GM23248 (cell line): Measurements from ENCODE around the gene ADARB1.

ENCODE experiments used
- EZH2 ChIP-seq: fragments of 200-600 bp; sonication (generic); IDR thresholded peaks from 2 replicates; pipeline ENCODE4 v1.6.1; 2018; ENCODE audit warnings: antibody characterized with exemption, mild to moderate bottlenecking; ENCODE audit not compliant: insufficient read depth, poor library complexity, severe bottlenecking
- EZH2phosphoT487 ChIP-seq: fragments of 200-600 bp; sonication (generic); IDR thresholded peaks from 2 replicates; pipeline ENCODE4 v1.6.1; 2018; ENCODE audit warnings: antibody characterized with exemption, moderate library complexity, mild to moderate bottlenecking, low read depth; ENCODE audit not compliant: insufficient read depth

- TF ChIP-seq EZH2 (no peak), EZH2phosphoT487 (no peak)
Observed at GRCh38 chr21:45255381-45256020, 181.1 kb downstream of the ADARB1 start.
